ENCODE data around the gene PSMD11.

The PSMD11 gene

DNA sequence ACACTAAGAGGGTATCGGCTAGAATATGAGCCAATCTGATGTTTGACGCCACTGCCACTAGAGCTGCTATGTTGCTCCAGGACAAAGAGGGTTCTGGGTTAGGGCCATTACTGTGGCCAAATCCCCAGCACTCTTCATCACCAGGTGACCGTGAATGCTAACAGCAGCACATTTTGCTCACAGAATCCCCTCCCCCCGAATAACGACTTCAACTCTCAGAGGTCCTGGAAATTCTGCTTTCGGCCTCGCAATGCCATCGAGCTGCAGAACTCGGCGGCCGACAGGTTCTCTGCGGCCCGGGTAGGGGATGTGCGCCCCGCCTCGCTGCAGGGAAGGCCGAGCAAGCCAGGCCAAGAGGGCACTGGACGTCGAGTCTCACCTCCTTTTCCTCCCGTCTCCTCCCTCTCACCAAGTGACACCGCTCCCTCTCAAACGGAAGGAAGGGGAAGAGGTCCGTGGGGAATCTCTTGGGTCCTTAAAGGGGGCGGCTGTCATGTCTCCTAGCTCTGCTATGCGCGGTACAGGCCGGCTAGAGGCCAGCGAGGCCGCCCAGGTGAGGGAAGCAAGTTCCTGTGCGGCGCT lies 74.4 kb downstream of the PSMD11 start:
- TF ChIP-seq, protein P1, sequence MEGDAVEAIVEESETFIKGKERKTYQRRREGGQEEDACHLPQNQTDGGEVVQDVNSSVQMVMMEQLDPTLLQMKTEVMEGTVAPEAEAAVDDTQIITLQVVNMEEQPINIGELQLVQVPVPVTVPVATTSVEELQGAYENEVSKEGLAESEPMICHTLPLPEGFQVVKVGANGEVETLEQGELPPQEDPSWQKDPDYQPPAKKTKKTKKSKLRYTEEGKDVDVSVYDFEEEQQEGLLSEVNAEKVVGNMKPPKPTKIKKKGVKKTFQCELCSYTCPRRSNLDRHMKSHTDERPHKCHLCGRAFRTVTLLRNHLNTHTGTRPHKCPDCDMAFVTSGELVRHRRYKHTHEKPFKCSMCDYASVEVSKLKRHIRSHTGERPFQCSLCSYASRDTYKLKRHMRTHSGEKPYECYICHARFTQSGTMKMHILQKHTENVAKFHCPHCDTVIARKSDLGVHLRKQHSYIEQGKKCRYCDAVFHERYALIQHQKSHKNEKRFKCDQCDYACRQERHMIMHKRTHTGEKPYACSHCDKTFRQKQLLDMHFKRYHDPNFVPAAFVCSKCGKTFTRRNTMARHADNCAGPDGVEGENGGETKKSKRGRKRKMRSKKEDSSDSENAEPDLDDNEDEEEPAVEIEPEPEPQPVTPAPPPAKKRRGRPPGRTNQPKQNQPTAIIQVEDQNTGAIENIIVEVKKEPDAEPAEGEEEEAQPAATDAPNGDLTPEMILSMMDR (IDR thresholded peaks at IDR 0.05) = no peak
- Histone ChIP-seq H3K9me3 (ENCODE audit: control insufficient read depth, low read length) (no peaks in the 10 kb centered on the region), H3K4me3 (ENCODE audit: low read depth, low read length) (peak overlapping the region; percentile 24), H3K9ac (peak overlapping the region; percentile 6), H3K4me2 (ENCODE audit: low read length) (peak overlapping the region; percentile 62), H3K27ac (peak overlapping the region; percentile 44), H3K4me1 (peaks cover 7% of the 10 kb centered on the region), H2AFZ (peak overlapping the region; percentile 97), H3K79me2 (no peaks in the 10 kb centered on the region), H3K36me3 (ENCODE audit: control insufficient read depth, insufficient read depth, low read length) (no peaks in the 10 kb centered on the region), H3K27me3 (ENCODE audit: control insufficient read depth, insufficient read depth, low read length) (no peaks in the 10 kb centered on the region)

DNA sequence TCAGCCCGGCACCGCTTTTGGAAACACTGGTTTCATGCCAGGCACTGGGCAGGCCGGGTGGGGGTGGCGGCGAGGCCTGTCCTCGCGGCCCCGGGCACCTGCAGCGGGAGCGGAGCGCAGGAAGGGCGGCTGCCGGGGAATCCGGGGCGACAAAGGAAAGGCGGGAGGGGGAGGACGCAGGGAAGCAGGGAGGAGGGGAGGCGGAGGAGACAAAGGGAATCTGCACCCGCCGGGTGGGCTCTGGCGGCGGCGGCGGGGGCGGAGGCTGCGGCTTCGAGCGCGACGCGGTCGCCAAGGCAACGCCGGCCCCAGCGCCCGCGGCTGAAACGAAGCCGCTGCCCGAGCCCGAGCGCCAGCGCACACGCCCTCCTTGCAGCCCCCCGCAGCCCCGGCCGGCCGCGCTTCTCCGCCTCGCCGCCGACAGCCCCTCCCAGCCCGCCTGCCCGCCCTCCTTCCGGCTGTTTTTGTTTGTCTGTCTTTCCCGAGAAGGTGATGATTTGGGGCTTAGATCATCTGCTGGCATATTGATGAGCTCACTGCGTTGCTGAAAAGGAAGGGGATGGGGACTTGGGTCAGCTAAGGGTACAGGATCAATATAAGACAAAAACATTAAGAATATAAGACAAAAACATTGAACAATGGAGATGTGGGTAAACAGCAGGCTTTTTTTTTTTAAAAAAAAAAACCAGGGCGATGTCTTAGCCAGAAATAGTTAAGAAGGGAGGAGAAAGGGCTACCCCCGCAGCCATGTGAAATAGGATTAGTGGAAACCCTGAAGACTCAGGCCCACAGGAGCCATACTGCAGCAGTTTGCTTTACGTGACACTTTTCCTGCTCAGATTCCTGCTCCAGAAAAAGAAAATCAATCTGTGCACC lies 75.2 kb downstream of the PSMD11 start:
- H2AFZ ChIP-seq = peak overlapping the region; percentile 97
- H3K4me3 ChIP-seq (ENCODE audit: low read depth, low read length) = peak overlapping the region; percentile 24
- H3K9ac ChIP-seq = peak overlapping the region; percentile 6
- H3K27ac ChIP-seq = peak overlapping the region; percentile 44
- peaks cover 7% of the 10 kb centered on the region for H3K4me1 ChIP-seq
- no peaks in the 10 kb centered on the region for H3K9me3 ChIP-seq (ENCODE audit: control insufficient read depth, low read length)
- no peaks in the 10 kb centered on the region for H3K27me3 ChIP-seq (ENCODE audit: control insufficient read depth, insufficient read depth, low read length)
- peak overlapping the region; percentile 62 for H3K4me2 ChIP-seq (ENCODE audit: low read length)
- H3K36me3 ChIP-seq (ENCODE audit: control insufficient read depth, insufficient read depth, low read length) = no peaks in the 10 kb centered on the region
- H3K79me2 ChIP-seq = no peaks in the 10 kb centered on the region
- TF ChIP-seq, protein P1 (IDR thresholded peaks at IDR 0.05) = no peak

DNA sequence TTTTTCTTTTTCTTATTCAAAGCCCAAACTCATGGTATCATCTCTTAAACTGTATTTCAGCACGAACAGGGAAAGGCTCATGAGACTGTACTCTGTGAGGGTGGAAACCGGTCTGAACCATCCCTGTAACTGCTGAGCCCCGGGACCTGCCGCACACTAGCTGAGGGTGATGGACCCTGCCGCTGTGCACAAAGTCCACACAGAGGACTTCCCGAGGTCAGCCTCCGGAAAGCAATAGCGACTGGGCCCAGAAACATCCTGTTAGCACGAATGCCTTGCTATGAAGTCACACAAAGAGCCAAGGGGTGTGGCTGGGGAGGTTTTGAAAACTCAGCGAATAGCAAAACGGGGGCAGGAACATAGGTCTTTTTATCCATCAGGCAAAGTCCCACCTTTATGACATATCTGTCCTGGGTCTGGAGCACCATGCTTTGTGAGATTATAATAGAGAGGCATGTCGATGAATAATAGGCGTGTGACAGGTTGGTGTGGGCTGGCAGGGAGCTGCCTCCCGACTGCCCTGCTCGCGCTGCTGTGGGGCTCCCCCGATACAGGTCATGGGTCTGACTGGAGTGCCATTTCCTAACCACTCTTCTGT lies 75.9 kb downstream of the PSMD11 start:
- Histone ChIP-seq H3K79me2 (no peaks in the 10 kb centered on the region), H2AFZ (peak overlapping the region; percentile 97), H3K9me3 (ENCODE audit: control insufficient read depth, low read length) (no peaks in the 10 kb centered on the region), H3K4me2 (ENCODE audit: low read length) (no peak overlapping the region), H3K4me1 (peaks cover 7% of the 10 kb centered on the region), H3K36me3 (ENCODE audit: control insufficient read depth, insufficient read depth, low read length) (no peaks in the 10 kb centered on the region), H3K27me3 (ENCODE audit: control insufficient read depth, insufficient read depth, low read length) (no peaks in the 10 kb centered on the region), H3K4me3 (ENCODE audit: low read depth, low read length) (no peak overlapping the region), H3K9ac (no peak overlapping the region), H3K27ac (no peak overlapping the region)
- TF ChIP-seq, protein P1 (IDR thresholded peaks at IDR 0.05) = no peak

DNA sequence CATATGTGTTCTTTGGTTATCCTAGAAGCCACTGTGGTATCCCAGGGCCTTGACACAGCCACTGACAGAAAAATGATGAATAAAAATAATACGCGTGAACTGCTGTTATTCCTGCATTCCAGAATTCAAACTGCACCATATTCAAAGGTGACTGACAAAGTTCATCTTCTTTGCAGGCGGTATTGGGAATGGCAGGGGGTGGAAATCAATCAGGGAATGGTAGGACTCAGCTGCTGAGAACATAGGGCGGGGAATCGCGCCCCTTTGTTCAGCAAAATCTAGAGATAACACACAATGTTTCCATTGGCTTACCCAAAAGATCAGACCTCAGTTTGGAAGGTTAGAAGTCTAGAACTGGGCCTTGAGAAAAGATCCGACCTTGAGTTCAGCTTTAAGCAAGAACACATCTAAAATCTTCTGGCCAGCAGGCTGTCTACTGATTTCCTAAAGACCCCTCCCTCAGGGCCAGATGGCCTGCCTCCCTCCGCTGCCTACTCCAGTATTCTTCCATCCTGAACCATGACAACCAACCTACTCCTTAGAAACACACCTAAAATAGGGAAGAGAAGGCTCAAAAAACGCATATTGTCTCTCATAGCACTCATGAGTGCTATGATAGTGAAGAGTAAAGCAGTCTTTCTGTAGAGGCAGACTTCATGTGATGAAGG lies 76.6 kb downstream of the PSMD11 start:
- Histone ChIP-seq H3K9me3 (ENCODE audit: control insufficient read depth, low read length) (no peaks in the 10 kb centered on the region), H3K4me1 (peaks cover 7% of the 10 kb centered on the region), H3K9ac (no peak overlapping the region), H3K27me3 (ENCODE audit: control insufficient read depth, insufficient read depth, low read length) (no peaks in the 10 kb centered on the region), H3K27ac (no peak overlapping the region), H3K36me3 (ENCODE audit: control insufficient read depth, insufficient read depth, low read length) (no peaks in the 10 kb centered on the region), H3K4me2 (ENCODE audit: low read length) (no peak overlapping the region), H2AFZ (no peak overlapping the region), H3K79me2 (no peaks in the 10 kb centered on the region), H3K4me3 (ENCODE audit: low read depth, low read length) (no peak overlapping the region)
- TF ChIP-seq, protein P1 (IDR thresholded peaks at IDR 0.05) = no peak

All from parathyroid adenoma (tissue), 2 donors.